Neural cell (in vitro differentiated cells): ENCODE results near the gene ANXA10. TPM values are rescaled to one million over a fixed set of nuclear protein-coding genes. Genes with fewer than 3 reads are reported as not detected.

ENCODE experiments used
- H2AFZ ChIP-seq: fragments of 200-600, 300-800 bp; sonication (generic), shearing (Covaris generic); 2 replicates; pipeline ENCODE4 v1.6.0; 2014; ENCODE audit warnings: low read depth, mild to moderate bottlenecking, antibody characterized with exemption, low read length, moderate library complexity
- H3F3A ChIP-seq: fragments of 200-600 bp; shearing (Covaris generic); 2 replicates; pipeline ENCODE4 v1.6.1; 2016; ENCODE audit warnings: mild to moderate bottlenecking, moderate library complexity, mixed read lengths, antibody characterized with exemption, low read length; ENCODE audit not compliant: insufficient read depth, poor library complexity, severe bottlenecking
- H3K27ac ChIP-seq: fragments of 200-600, 300-800 bp; sonication (generic), shearing (Covaris generic); 2 replicates; pipeline ENCODE4 v1.5.1; 2014; ENCODE audit warnings: mild to moderate bottlenecking, low read length, moderate library complexity
- H3K27me3 ChIP-seq: fragments of 300-800, 200-600 bp; sonication (generic), shearing (Covaris generic); 2 replicates; pipeline ENCODE4 v1.6.0; 2014; ENCODE audit warnings: mild to moderate bottlenecking, low read depth, low read length, moderate library complexity; ENCODE audit not compliant: insufficient read depth
- H3K36me3 ChIP-seq: fragments of 300-800, 200-600 bp; sonication (generic), shearing (Covaris generic); 2 replicates; pipeline ENCODE4 v1.5.1; 2014; ENCODE audit warnings: mild to moderate bottlenecking, antibody characterized with exemption, low read length, moderate library complexity; ENCODE audit not compliant: insufficient read depth
- H3K4me2 ChIP-seq: fragments of 300-800, 200-600 bp; sonication (generic), shearing (Covaris generic); 2 replicates; pipeline ENCODE4 v1.6.0; 2014; ENCODE audit warnings: mild to moderate bottlenecking, low read length
- H3K4me3 ChIP-seq: fragments of 300-800, 200-600 bp; sonication (generic), shearing (Covaris generic); 2 replicates; pipeline ENCODE4 v1.5.1; 2014; ENCODE audit warnings: mild to moderate bottlenecking, low read length, moderate library complexity
- H3K79me2 ChIP-seq: fragments of 200-600 bp; shearing (Covaris generic); replicated peaks from 2 replicates; pipeline ENCODE4 v1.6.0; 2014; ENCODE audit warnings: mild to moderate bottlenecking, low read length, moderate library complexity; ENCODE audit not compliant: insufficient read depth
- H3K9ac ChIP-seq: fragments of 300-800, 200-600 bp; sonication (generic), shearing (Covaris generic); 2 replicates; pipeline ENCODE4 v1.6.1; 2016; ENCODE audit warnings: mild to moderate bottlenecking, low read length, mixed read lengths
- H3K9me2 ChIP-seq: fragments of 200-600 bp; shearing (Covaris generic); 2 replicates; pipeline ENCODE4 v1.6.1; 2016; ENCODE audit warnings: mild to moderate bottlenecking, low read length, mixed read lengths; ENCODE audit not compliant: insufficient read depth
- H3K9me3 ChIP-seq: fragments of 200-600, 300-800 bp; sonication (generic), shearing (Covaris generic); 2 replicates; pipeline ENCODE4 v1.6.1; 2016; ENCODE audit warnings: mild to moderate bottlenecking, mixed run types, low read length, moderate library complexity, mixed read lengths
- H4K20me1 ChIP-seq: fragments of 200-600 bp; shearing (Covaris generic); 2 replicates; pipeline ENCODE4 v1.6.1; 2016; ENCODE audit warnings: mild to moderate bottlenecking, mixed run types; ENCODE audit not compliant: insufficient read depth
- CTCF ChIP-seq: fragments of 450-650 bp; IDR thresholded peaks from 2 replicates; pipeline ENCODE4 v1.5.1; 2014; ENCODE audit warnings: antibody characterized with exemption, mild to moderate bottlenecking, moderate library complexity; ENCODE audit not compliant: poor library complexity, severe bottlenecking
- EP300 ChIP-seq: fragments of 450-650 bp; conservative IDR thresholded peaks from 2 replicates; pipeline ENCODE4 v1.6.1; 2014; ENCODE audit warnings: antibody characterized with exemption, mild to moderate bottlenecking, moderate library complexity; ENCODE audit not compliant: poor library complexity, severe bottlenecking
- EZH2 ChIP-seq: fragments of 200-600, 300-800 bp; shearing (Covaris generic), sonication (generic); IDR thresholded peaks from 2 replicates; pipeline ENCODE4 v1.6.1; 2014; ENCODE audit warnings: antibody characterized with exemption, low read length, borderline replicate concordance, mild to moderate bottlenecking; ENCODE audit not compliant: insufficient read depth, poor library complexity, severe bottlenecking
- MXI1 ChIP-seq: fragments of 450-650 bp; conservative IDR thresholded peaks from 2 replicates; pipeline ENCODE4 v1.6.1; 2014; ENCODE audit warnings: antibody characterized with exemption, mild to moderate bottlenecking; ENCODE audit not compliant: poor library complexity, severe bottlenecking
- POLR2AphosphoS5 ChIP-seq: IDR thresholded peaks from 2 replicates; pipeline ENCODE4 v1.6.1; 2012
- RAD21 ChIP-seq: fragments of 450-650 bp; conservative IDR thresholded peaks from 2 replicates; pipeline ENCODE4 v1.6.1; 2014; ENCODE audit warnings: antibody characterized with exemption, mild to moderate bottlenecking, moderate library complexity
- REST ChIP-seq: IDR thresholded peaks from 2 replicates; pipeline ENCODE4 v1.6.1; 2012; ENCODE audit warnings: borderline replicate concordance
- SMC3 ChIP-seq: fragments of 450-650 bp; conservative IDR thresholded peaks from 2 replicates; pipeline ENCODE4 v1.6.1; 2014; ENCODE audit warnings: antibody characterized with exemption, mild to moderate bottlenecking, moderate library complexity; ENCODE audit not compliant: poor library complexity
- TAF1 ChIP-seq: IDR thresholded peaks from 2 replicates; pipeline ENCODE4 v1.6.1; 2012; ENCODE audit warnings: low read depth
- polyA plus RNA-seq: library from polyadenylated mRNA; depleted of rRNA; stranded (reverse); fragments of >200 nt; gene quantifications from 2 replicates; pipeline ENCODE4 v1.2.3, GENCODE V29; 2014

ANXA10 gene
- polyA plus RNA-seq, 1 donor from 2014 or later: not detected

GRCh38 chr4:168126952-168127351 is 34.6 kb downstream of the ANXA10 start:
- H3K4me3 ChIP-seq: no peak overlapping the region
- TF ChIP-seq EP300: no peak
- TF ChIP-seq CTCF: no peak
- no peak for TF ChIP-seq MXI1
- TF ChIP-seq POLR2AphosphoS5: no peak
- no peak for TF ChIP-seq SMC3
- TF ChIP-seq REST: no peak
- no peak for TF ChIP-seq RAD21
- no peak for TF ChIP-seq TAF1
- no peak for TF ChIP-seq EZH2
- no peaks in the 10 kb centered on the region for H3K9me3 ChIP-seq
- no peak overlapping the region for H3K9ac ChIP-seq
- no peaks in the 10 kb centered on the region for H3K36me3 ChIP-seq
- H2AFZ ChIP-seq: no peak overlapping the region
- no peaks in the 10 kb centered on the region for H4K20me1 ChIP-seq
- H3K79me2 ChIP-seq: no peaks in the 10 kb centered on the region
- H3K27me3 ChIP-seq: no peaks in the 10 kb centered on the region
- no peak overlapping the region for H3K4me2 ChIP-seq
- no peaks in the 10 kb centered on the region for H3F3A ChIP-seq
- H3K9me2 ChIP-seq: no peaks in the 10 kb centered on the region
- no peak overlapping the region for H3K27ac ChIP-seq

- H3K36me3 ChIP-seq: no peaks in the 10 kb centered on the region
- H3K27me3 ChIP-seq: no peaks in the 10 kb centered on the region
- no peak overlapping the region for H3K9ac ChIP-seq
- no peaks in the 10 kb centered on the region for H4K20me1 ChIP-seq
- H2AFZ ChIP-seq: no peak overlapping the region
- no peak overlapping the region for H3K27ac ChIP-seq
- no peaks in the 10 kb centered on the region for H3K9me2 ChIP-seq
- no peak overlapping the region for H3K4me3 ChIP-seq
- TF ChIP-seq CTCF (no peak), POLR2AphosphoS5 (no peak), EP300 (no peak), TAF1 (no peak), MXI1 (no peak), SMC3 (no peak), RAD21 (no peak), EZH2 (no peak), REST (no peak)
- H3F3A ChIP-seq: no peaks in the 10 kb centered on the region
- H3K79me2 ChIP-seq: no peaks in the 10 kb centered on the region
- H3K4me2 ChIP-seq: no peak overlapping the region
- no peaks in the 10 kb centered on the region for H3K9me3 ChIP-seq
These were observed 36.3 kb downstream of the ANXA10 start for GRCh38 chr4:168128601-168129000.
